ENCODE data around the gene VGLL2. TPM values are rescaled to one million over a fixed set of nuclear protein-coding genes. Genes with fewer than 3 reads are reported as not detected.

VGLL2 gene
- total RNA-seq, 1 experiment from 2014 or later = not detected

DNA sequence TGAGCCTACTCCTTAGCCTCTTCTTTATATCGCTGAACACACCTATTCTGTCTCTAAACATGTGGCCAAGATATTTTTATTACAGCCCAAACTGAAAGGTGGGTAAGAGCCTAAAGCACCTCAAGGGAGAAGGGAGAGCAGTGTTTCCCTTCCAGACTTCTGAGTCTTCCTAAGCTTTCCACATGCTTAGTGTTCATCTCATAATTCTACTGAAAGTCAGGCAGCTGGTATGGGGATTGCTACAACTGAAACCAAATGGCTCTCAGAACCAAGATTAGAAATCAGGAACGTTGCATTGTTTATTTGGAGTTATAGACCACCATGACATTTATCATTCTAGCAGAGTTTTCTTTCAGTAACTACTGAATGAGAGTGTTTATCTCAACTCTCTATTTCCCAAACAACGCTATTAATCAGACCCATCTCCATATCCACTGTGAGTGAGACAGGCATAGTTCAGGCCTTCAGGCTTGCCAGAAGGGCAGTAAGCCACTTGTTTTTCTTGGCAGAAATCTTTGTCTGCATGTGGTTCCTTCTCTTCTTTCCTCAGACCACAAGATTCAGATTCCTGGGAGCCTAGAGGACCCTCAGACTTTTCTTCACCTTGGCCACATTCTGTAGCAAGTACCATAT is 22.8 kb downstream of the VGLL2 start:
- intact Hi-C loops (cut with micrococcal nuclease; ENCODE audit: unreplicated experiment) = no loop called here
- BruUV-seq (replicated peaks) = no TSS peak
- TF ChIP-seq, protein P1, sequence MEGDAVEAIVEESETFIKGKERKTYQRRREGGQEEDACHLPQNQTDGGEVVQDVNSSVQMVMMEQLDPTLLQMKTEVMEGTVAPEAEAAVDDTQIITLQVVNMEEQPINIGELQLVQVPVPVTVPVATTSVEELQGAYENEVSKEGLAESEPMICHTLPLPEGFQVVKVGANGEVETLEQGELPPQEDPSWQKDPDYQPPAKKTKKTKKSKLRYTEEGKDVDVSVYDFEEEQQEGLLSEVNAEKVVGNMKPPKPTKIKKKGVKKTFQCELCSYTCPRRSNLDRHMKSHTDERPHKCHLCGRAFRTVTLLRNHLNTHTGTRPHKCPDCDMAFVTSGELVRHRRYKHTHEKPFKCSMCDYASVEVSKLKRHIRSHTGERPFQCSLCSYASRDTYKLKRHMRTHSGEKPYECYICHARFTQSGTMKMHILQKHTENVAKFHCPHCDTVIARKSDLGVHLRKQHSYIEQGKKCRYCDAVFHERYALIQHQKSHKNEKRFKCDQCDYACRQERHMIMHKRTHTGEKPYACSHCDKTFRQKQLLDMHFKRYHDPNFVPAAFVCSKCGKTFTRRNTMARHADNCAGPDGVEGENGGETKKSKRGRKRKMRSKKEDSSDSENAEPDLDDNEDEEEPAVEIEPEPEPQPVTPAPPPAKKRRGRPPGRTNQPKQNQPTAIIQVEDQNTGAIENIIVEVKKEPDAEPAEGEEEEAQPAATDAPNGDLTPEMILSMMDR (IDR thresholded peaks at IDR 0.05; ENCODE audit: unreplicated experiment) = no peak
- no peak overlapping the region for H3K4me3 Mint-ChIP-seq (ENCODE audit: low read depth, unreplicated experiment)
- H3K36me3 Mint-ChIP-seq (ENCODE audit: insufficient read depth, unreplicated experiment) = no peaks in the 10 kb centered on the region
- no peak for DNase-seq
- H3K27ac Mint-ChIP-seq (ENCODE audit: unreplicated experiment) = no peak overlapping the region
- CTCF ChIA-PET = no interaction called here
- H3K4me1 Mint-ChIP-seq (ENCODE audit: low read depth, unreplicated experiment) = no peaks in the 10 kb centered on the region
- peaks cover 6% of the 10 kb centered on the region for H3K9me3 Mint-ChIP-seq (ENCODE audit: low read depth, unreplicated experiment)
- no peaks in the 10 kb centered on the region for H3K27me3 Mint-ChIP-seq (ENCODE audit: unreplicated experiment)

DNA sequence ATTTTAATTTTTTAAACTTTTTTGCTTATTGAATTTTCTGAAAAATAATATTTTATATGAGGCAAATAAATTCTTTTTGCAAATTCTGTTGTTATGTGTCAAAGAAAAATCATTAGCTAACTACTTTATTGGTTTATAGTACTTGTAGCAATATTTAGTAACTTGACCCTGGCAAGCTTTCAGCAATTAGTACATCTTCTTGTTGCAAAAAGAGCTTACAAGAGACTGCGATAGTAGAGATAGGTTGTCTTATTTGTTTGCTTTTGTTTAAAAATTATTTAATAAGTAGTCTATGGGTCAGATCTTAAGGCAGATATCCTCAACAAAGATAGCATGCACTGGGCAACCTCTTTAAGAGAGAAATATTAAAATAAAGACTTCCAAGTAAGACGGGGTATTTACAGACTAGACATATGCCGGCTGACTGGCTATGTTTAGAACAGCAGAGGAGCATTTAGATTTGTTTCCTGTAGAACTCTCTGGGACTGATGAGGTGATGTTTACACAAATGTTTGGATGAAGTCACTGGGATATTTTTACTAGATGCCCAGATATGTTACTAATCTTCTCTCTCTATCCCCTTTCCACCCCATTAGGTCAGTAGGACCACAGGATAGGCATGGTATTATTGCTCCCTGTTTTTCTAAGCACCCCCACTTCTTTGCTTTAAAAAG is 25.0 kb downstream of the VGLL2 start:
- Mint-ChIP-seq H3K27ac (ENCODE audit: unreplicated experiment) (no peak overlapping the region), H3K27me3 (ENCODE audit: unreplicated experiment) (no peaks in the 10 kb centered on the region), H3K4me3 (ENCODE audit: low read depth, unreplicated experiment) (no peak overlapping the region), H3K36me3 (ENCODE audit: insufficient read depth, unreplicated experiment) (no peaks in the 10 kb centered on the region), H3K4me1 (ENCODE audit: low read depth, unreplicated experiment) (no peaks in the 10 kb centered on the region), H3K9me3 (ENCODE audit: low read depth, unreplicated experiment) (peaks cover 6% of the 10 kb centered on the region)
- CTCF ChIA-PET = no interaction called here
- intact Hi-C loops (cut with micrococcal nuclease; ENCODE audit: unreplicated experiment) = no loop called here
- BruUV-seq (replicated peaks) = no TSS peak
- DNase-seq = no peak
- TF ChIP-seq, protein P1 (IDR thresholded peaks at IDR 0.05; ENCODE audit: unreplicated experiment) = no peak

DNA sequence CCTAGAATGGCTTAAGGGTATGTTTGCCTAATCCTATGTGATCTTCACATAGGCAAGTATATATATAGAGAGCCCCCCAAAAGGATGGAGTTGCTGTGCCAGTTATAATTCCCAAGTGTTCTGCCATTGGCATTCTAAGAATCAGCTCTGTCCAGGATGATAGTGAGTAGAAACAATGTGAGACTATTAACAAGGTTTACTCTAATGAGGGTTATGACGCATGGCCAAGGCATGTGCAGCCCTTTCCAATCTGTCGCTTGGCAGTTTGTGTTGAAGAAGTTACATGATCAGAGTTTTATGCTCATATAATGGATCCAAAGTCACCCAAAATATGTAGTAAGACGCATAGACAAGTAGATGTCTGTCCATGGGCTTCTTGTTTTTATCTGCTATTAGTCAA is 33.6 kb downstream of the VGLL2 start:
- Mint-ChIP-seq H3K4me3 (ENCODE audit: low read depth, unreplicated experiment) (no peak overlapping the region), H3K9me3 (ENCODE audit: low read depth, unreplicated experiment) (no peaks in the 10 kb centered on the region), H3K27ac (ENCODE audit: unreplicated experiment) (no peak overlapping the region), H3K36me3 (ENCODE audit: insufficient read depth, unreplicated experiment) (no peaks in the 10 kb centered on the region), H3K4me1 (ENCODE audit: low read depth, unreplicated experiment) (no peaks in the 10 kb centered on the region), H3K27me3 (ENCODE audit: unreplicated experiment) (no peaks in the 10 kb centered on the region)
- TF ChIP-seq, protein P1 (IDR thresholded peaks at IDR 0.05; ENCODE audit: unreplicated experiment) = no peak
- CTCF ChIA-PET = no interaction called here
- intact Hi-C loops (cut with micrococcal nuclease; ENCODE audit: unreplicated experiment) = no loop called here
- no peak for DNase-seq
- no TSS peak for BruUV-seq (replicated peaks)

DNA sequence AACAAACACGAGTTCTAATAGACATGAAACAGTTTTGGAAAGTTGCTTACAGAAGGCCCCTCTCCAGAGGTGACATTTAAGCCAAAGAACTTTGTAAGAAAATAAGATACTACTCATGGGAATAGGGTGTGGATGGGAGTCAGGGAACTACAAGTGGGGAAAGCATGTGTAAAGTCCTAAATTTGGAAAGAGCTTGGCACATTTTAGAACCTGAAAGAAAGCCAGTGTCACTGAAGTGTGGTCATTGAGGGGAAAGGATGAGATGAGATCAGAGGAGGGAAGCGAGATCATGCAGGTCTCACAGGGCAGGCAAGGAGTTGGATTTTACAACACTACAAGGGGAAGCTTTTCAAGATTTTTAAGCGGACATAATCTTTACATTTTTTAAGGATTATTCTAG is 38.0 kb downstream of the VGLL2 start:
- H3K27ac Mint-ChIP-seq (ENCODE audit: unreplicated experiment) = no peak overlapping the region
- no TSS peak for BruUV-seq (replicated peaks)
- H3K9me3 Mint-ChIP-seq (ENCODE audit: low read depth, unreplicated experiment) = no peaks in the 10 kb centered on the region
- TF ChIP-seq, protein P1 (IDR thresholded peaks at IDR 0.05; ENCODE audit: unreplicated experiment) = no peak
- CTCF ChIA-PET = no interaction called here
- intact Hi-C loops (cut with micrococcal nuclease; ENCODE audit: unreplicated experiment) = no loop called here
- H3K36me3 Mint-ChIP-seq (ENCODE audit: insufficient read depth, unreplicated experiment) = no peaks in the 10 kb centered on the region
- DNase-seq = no peak
- no peaks in the 10 kb centered on the region for H3K4me1 Mint-ChIP-seq (ENCODE audit: low read depth, unreplicated experiment)
- no peaks in the 10 kb centered on the region for H3K27me3 Mint-ChIP-seq (ENCODE audit: unreplicated experiment)
- H3K4me3 Mint-ChIP-seq (ENCODE audit: low read depth, unreplicated experiment) = no peak overlapping the region

Data from Calu3 (cell line).